SU-DHL-6 (cell line): ENCODE measurements around the gene EMILIN1.

Source experiments
- H2AFZ ChIP-seq: fragments of 200-600 bp; sonication (generic); 2 replicates; pipeline ENCODE4 v1.6.1; 2014; ENCODE audit warnings: low read depth, mild to moderate bottlenecking, moderate library complexity, mixed read lengths, antibody characterized with exemption, low read length; ENCODE audit not compliant: severe bottlenecking
- H3F3A ChIP-seq: fragments of 200-600 bp; shearing (Covaris generic); 2 replicates; pipeline ENCODE4 v1.6.0; 2016; ENCODE audit warnings: antibody characterized with exemption, mild to moderate bottlenecking; ENCODE audit not compliant: insufficient read depth
- H3K27ac ChIP-seq: fragments of 200-600 bp; sonication (generic); 2 replicates; pipeline ENCODE4 v1.5.1; 2016; ENCODE audit warnings: low read depth, mild to moderate bottlenecking, low read length, moderate library complexity, mixed read lengths
- H3K27me3 ChIP-seq: fragments of 200-600 bp; sonication (generic), shearing (Covaris generic); 2 replicates; pipeline ENCODE4 v1.6.0; 2014; ENCODE audit warnings: mild to moderate bottlenecking, low read length
- H3K36me3 ChIP-seq: fragments of 200-600 bp; sonication (generic); 2 replicates; pipeline ENCODE4 v1.6.1; 2014; ENCODE audit warnings: mild to moderate bottlenecking, low read length, mixed read lengths
- H3K4me2 ChIP-seq: fragments of 300-600, 200-600 bp; shearing (Covaris generic), sonication (generic); 2 replicates; pipeline ENCODE4 v1.6.0; 2014; ENCODE audit warnings: low read length, low read depth, mild to moderate bottlenecking; ENCODE audit not compliant: poor library complexity, severe bottlenecking
- H3K4me3 ChIP-seq: fragments of 200-600 bp; sonication (generic); 2 replicates; pipeline ENCODE4 v1.5.1; 2014; ENCODE audit warnings: antibody characterized with exemption, low read length, mild to moderate bottlenecking, mixed read lengths; ENCODE audit not compliant: insufficient read depth, poor library complexity, severe bottlenecking
- H3K79me2 ChIP-seq: fragments of 200-600 bp; sonication (generic); 2 replicates; pipeline ENCODE4 v1.6.1; 2014; ENCODE audit warnings: mild to moderate bottlenecking, low read length, moderate library complexity; ENCODE audit not compliant: insufficient read depth
- H3K9ac ChIP-seq: fragments of 200-600 bp; sonication (generic); 2 replicates; pipeline ENCODE4 v1.7.0; 2014; ENCODE audit warnings: mild to moderate bottlenecking, low read length
- H3K9me2 ChIP-seq: fragments of 200-600 bp; sonication (generic); replicated peaks from 2 replicates; pipeline ENCODE4 v1.6.1; 2014; ENCODE audit warnings: low read length; ENCODE audit not compliant: insufficient read depth
- H3K9me3 ChIP-seq: fragments of 200-600 bp; sonication (generic); 2 replicates; pipeline ENCODE4 v1.6.1; 2014; ENCODE audit warnings: low read length, mixed read lengths; ENCODE audit not compliant: insufficient read depth
- H4K20me1 ChIP-seq: fragments of 200-600 bp; sonication (generic); 2 replicates; pipeline ENCODE4 v1.6.1; 2014; ENCODE audit warnings: low read depth, mild to moderate bottlenecking, antibody characterized with exemption, low read length, moderate library complexity, mixed read lengths
- EZH2phosphoT487 ChIP-seq: fragments of 200-600 bp; sonication (generic), shearing (Covaris generic); conservative IDR thresholded peaks from 2 replicates; pipeline ENCODE4 v1.6.1; 2018; ENCODE audit warnings: mild to moderate bottlenecking, antibody characterized with exemption, low read length, moderate library complexity, mixed read lengths
- TF ChIP-seq, protein P1 (sequence below): fragments of 200-600 bp; sonication (generic); IDR thresholded peaks from one replicate; pipeline ENCODE4 v1.5.1; 2017; ENCODE audit warnings: antibody characterized with exemption, mild to moderate bottlenecking, low read length, moderate library complexity; ENCODE audit not compliant: insufficient read depth, poor library complexity, severe bottlenecking

EMILIN1 gene

DNA sequence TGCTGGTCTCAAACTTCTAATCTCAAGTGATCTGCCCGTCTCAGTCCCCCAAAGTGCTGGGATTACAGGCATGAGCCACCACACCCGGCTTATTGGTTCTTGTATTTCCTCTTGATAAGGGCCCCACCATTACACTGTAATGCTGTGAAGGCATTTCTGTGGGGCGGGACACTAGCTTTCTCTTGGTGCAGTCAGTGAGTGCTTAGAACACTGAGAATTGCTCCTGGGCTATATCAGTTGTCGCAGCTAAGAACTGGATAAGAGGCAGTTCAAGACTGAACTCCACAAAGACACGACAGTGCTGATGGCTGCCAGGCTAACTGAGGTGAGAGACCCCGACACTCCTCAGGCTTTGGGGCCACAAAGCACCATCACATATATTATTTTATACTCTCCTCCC, 10.2 kb downstream of the EMILIN1 start:
- Histone ChIP-seq H3K9ac (no peak overlapping the region), H3K27me3 (no peaks in the 10 kb centered on the region), H3K36me3 (no peaks in the 10 kb centered on the region), H3K9me3 (no peaks in the 10 kb centered on the region), H3K27ac (no peak overlapping the region), H2AFZ (no peak overlapping the region), H3K79me2 (no peaks in the 10 kb centered on the region), H3K4me2 (no peak overlapping the region), H4K20me1 (no peaks in the 10 kb centered on the region), H3K9me2 (no peaks in the 10 kb centered on the region), H3F3A (0 out of 2 replicates have a peak, but pooled peaks cover 3% of the 10 kb centered on the region), H3K4me3 (no peak overlapping the region)
- TF ChIP-seq EZH2phosphoT487 = no peak
- TF ChIP-seq, protein P1, sequence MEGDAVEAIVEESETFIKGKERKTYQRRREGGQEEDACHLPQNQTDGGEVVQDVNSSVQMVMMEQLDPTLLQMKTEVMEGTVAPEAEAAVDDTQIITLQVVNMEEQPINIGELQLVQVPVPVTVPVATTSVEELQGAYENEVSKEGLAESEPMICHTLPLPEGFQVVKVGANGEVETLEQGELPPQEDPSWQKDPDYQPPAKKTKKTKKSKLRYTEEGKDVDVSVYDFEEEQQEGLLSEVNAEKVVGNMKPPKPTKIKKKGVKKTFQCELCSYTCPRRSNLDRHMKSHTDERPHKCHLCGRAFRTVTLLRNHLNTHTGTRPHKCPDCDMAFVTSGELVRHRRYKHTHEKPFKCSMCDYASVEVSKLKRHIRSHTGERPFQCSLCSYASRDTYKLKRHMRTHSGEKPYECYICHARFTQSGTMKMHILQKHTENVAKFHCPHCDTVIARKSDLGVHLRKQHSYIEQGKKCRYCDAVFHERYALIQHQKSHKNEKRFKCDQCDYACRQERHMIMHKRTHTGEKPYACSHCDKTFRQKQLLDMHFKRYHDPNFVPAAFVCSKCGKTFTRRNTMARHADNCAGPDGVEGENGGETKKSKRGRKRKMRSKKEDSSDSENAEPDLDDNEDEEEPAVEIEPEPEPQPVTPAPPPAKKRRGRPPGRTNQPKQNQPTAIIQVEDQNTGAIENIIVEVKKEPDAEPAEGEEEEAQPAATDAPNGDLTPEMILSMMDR = no peak

DNA sequence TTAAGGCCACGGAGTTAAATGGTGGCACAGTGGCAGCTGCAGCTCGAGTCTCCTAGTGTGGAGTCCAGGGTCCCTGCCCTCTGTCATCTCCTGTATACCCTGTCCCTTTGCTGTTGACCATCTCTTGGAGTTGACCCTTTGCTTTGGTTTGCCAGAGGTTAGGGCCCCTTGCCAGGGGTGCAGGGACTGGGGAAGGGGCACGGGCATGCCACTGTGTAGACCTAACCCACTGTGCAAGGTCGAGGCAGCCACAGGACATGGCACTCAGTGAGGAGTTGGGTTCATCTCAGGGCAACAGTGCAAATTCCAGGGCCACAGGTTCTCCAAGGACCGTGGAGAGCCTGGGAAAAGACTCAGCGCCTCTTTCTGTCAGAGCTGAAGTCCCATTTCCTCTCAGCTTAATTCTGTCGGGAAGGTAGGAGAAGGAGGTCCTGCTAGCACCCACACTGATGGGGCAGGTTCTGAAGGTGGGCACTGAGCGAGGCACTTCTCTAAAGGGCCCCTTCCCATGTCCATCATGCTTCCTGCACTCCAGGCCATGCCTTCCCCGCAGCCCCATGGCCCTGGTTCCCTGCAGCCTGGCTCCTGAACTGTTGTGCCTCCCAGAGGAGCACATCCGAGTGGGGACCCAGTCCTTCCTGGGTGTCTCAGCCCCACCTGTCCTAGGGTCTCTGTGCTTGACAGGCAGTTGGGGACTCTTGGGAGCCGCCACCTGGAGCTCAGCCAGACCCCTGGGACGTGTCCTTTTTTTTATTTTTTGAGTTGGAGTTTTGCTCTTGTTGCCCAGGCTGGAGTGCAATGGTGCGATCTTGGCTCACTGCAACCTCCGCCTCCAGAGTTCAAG, 10.9 kb downstream of the EMILIN1 start:
- Histone ChIP-seq H3K9me2 (no peaks in the 10 kb centered on the region), H3K36me3 (no peaks in the 10 kb centered on the region), H3K9me3 (no peaks in the 10 kb centered on the region), H3F3A (0 out of 2 replicates have a peak, but pooled peaks cover 3% of the 10 kb centered on the region), H3K4me2 (no peak overlapping the region), H3K4me3 (no peak overlapping the region), H4K20me1 (no peaks in the 10 kb centered on the region), H3K79me2 (no peaks in the 10 kb centered on the region), H3K9ac (no peak overlapping the region), H2AFZ (no peak overlapping the region), H3K27ac (no peak overlapping the region), H3K27me3 (no peaks in the 10 kb centered on the region)
- TF ChIP-seq EZH2phosphoT487 = no peak
- TF ChIP-seq, protein P1 = no peak

DNA sequence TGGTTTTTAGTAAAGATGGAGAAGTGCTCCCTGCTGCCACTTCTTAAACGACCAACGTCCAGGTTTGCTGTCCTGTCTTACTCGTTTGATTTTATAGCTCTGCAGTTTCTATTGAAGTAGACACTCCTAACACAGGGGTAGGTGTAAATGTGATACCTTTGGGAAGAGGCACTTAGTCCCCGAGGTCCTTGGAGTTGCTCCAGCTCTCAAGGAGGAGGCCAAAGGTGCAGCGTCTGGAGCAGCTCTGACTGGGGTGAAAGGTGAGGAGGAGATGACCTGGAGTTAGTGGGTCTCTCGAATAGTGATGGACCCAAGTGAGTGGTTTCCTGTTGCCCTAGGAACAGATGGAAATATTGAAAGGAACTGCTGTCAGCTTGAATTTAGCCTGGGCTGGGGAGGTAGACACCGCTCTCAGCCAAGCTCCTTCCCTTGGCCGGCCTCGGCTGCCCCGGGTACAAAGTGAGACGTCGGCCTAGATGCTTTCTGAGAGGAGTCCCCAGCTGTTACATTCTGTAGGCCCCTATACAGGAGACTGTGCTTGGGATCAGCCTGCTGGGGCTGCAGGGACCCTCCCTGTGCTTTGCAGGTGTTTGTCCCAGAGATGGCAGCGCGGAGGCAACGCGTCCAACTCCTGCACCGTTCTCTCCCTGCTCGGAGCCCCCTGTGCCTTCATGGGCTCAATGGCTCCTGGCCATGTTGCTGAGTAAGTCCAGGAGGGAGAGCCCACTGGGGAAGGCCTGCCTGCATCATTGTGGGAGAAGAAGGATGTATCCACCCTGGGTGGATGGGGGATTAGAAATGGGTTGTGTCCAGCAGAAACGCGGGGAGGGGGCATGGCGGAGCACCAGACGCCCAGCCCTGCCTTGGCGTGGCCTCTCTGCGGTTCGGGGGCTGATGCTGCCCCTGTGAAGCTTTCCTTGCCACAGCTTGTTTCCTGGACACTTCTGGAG, 13.6 kb downstream of the EMILIN1 start:
- Histone ChIP-seq H3K27me3 (no peaks in the 10 kb centered on the region), H3F3A (0 out of 2 replicates have a peak, but pooled peaks cover 3% of the 10 kb centered on the region), H2AFZ (no peak overlapping the region), H3K9me3 (no peaks in the 10 kb centered on the region), H3K79me2 (no peaks in the 10 kb centered on the region), H4K20me1 (no peaks in the 10 kb centered on the region), H3K4me3 (no peak overlapping the region), H3K4me2 (no peak overlapping the region), H3K27ac (no peak overlapping the region), H3K9me2 (no peaks in the 10 kb centered on the region), H3K36me3 (no peaks in the 10 kb centered on the region), H3K9ac (no peak overlapping the region)
- TF ChIP-seq EZH2phosphoT487 = no peak
- TF ChIP-seq, protein P1 = no peak
